C4-2B (cell line): Measurements from ENCODE around the gene FITM1.

Experiments used
- H3K27ac ChIP-seq: fragments of 450-650 bp; 2 replicates; pipeline ENCODE4 v1.5.1; 2017
- ZFX ChIP-seq: fragments of 450-650 bp; IDR thresholded peaks from 2 replicates; pipeline ENCODE4 v1.6.1; 2017
- TF ChIP-seq, protein P1 (sequence below): fragments of 450-650 bp; conservative IDR thresholded peaks from 2 replicates; pipeline ENCODE4 v1.5.1; 2017; ENCODE audit warnings: mild to moderate bottlenecking

FITM1 gene

DNA sequence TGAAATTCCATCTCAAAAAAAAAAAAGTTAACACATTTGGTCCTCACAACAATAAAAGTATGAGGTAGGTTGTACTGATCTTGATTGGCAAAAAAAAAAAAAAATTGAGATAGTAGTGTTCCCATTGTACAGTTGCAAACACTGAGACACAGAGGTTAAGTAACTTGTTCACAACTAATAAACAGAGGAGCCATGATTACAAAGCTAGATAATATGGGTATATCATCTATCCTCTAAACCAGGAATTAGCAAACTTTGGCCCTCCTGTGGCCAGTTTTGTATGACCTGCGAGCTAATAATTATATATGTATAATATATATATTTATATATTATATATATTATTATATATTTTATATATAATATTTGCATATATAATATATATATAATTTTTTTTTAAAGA, 3.3 kb downstream of the FITM1 start:
- TF ChIP-seq, protein P1, sequence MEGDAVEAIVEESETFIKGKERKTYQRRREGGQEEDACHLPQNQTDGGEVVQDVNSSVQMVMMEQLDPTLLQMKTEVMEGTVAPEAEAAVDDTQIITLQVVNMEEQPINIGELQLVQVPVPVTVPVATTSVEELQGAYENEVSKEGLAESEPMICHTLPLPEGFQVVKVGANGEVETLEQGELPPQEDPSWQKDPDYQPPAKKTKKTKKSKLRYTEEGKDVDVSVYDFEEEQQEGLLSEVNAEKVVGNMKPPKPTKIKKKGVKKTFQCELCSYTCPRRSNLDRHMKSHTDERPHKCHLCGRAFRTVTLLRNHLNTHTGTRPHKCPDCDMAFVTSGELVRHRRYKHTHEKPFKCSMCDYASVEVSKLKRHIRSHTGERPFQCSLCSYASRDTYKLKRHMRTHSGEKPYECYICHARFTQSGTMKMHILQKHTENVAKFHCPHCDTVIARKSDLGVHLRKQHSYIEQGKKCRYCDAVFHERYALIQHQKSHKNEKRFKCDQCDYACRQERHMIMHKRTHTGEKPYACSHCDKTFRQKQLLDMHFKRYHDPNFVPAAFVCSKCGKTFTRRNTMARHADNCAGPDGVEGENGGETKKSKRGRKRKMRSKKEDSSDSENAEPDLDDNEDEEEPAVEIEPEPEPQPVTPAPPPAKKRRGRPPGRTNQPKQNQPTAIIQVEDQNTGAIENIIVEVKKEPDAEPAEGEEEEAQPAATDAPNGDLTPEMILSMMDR, result no peak
- TF ChIP-seq ZFX, result no peak
- H3K27ac ChIP-seq, result no peak overlapping the region

DNA sequence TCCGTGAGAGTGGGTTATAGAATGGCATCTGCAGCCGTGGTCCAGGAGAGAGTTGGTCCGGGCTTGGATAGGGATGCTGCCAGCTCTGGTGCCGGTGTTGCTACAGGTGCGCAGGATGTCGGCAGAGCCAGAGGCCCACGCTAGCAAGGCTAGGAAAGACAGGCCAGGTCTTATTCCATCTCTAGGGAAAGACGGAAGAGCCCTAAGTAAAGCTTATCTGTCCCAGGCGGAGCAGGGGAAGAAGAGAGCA, 5.0 kb downstream of the FITM1 start:
- peak overlapping the region; percentile 81 for H3K27ac ChIP-seq
- no peak for TF ChIP-seq ZFX
- TF ChIP-seq, protein P1, result no peak

DNA sequence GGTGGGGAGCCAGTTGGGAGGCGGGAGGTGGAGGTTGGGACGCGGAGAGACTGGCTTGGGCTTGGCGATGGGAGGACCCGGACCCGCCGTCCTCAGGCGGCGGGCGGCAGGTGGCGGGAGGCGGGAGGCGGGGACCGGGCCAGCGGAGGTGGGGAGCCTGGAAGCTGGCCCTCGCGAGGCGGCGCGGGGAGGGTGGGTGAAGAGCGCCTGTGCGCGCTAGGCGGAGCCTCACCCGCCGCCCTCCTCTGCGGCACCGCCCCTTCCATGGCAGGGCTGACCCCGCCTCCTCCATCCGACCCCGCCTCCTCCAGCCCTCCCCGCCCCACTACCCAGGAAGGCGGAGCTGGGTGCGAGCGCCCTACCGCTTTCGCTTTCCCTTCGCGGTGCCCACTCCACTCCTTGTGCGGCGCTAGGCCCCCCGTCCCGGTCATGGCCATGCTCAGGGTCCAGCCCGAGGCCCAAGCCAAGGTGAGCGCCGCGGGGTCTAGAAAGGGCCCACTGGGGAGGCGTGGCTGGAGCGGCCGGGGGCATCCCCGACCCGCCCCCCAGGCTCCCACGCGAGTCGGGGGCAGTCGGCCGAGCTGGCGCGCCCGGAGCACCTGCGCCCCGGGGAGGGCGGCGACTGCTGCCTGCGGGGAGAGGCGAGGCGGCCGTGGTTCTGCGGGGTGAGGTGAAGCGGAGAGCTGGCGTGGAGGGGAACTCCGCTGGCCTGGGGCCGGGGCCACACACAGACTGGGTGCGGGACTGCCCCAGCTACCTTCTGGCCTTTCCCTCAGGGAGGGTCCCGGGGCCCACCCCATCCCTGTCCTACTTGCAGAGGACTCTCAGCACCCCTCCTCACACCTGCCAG, 5.6 kb downstream of the FITM1 start, which contains the start of gene PSME1:
Gene PSME1 (plus strand): TSS at position 361 of the 850 bp plus-strand sequence. CDS start 69 bp downstream, at position 430.
- peak within 1 kb of the TSS; percentile 81 for H3K27ac ChIP-seq
- TF ChIP-seq, protein P1, result no peak
- no peak for TF ChIP-seq ZFX

DNA sequence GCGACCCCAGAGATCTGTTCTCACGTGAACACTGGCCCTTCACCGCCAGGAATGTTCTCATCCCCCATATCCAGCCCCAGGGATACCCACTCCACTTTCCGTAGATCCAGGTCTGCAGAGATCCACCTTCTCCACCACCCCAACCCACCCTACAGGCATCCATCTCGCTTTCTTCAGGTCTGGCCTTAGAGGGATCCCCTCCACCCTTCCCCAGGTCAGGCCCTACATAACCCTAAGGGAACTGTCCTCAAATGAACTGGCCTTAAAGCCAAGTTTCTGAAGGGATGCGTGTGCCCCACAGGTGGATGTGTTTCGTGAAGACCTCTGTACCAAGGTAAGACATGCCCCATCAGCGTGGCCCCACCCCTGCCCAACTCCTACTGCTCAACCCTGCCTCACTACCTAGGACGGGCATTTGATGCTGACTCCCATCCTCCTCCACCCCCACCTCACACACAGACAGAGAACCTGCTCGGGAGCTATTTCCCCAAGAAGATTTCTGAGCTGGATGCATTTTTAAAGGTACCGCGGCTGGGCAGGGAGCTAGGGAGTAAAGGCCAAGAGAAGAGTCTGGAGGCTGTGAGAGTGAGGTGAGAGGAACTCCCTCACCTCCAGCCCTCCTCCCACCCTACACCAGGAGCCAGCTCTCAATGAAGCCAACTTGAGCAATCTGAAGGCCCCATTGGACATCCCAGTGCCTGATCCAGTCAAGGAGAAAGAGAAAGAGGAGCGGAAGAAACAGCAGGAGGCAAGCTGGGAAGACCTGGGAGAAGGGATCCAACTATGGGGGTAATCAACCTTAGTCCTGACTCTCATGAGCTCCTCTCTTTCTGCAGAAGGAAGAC, 6.4 kb downstream of the FITM1 start:
- H3K27ac ChIP-seq, result peak overlapping the region; percentile 81
- TF ChIP-seq ZFX, result no peak
- TF ChIP-seq, protein P1, result no peak

DNA sequence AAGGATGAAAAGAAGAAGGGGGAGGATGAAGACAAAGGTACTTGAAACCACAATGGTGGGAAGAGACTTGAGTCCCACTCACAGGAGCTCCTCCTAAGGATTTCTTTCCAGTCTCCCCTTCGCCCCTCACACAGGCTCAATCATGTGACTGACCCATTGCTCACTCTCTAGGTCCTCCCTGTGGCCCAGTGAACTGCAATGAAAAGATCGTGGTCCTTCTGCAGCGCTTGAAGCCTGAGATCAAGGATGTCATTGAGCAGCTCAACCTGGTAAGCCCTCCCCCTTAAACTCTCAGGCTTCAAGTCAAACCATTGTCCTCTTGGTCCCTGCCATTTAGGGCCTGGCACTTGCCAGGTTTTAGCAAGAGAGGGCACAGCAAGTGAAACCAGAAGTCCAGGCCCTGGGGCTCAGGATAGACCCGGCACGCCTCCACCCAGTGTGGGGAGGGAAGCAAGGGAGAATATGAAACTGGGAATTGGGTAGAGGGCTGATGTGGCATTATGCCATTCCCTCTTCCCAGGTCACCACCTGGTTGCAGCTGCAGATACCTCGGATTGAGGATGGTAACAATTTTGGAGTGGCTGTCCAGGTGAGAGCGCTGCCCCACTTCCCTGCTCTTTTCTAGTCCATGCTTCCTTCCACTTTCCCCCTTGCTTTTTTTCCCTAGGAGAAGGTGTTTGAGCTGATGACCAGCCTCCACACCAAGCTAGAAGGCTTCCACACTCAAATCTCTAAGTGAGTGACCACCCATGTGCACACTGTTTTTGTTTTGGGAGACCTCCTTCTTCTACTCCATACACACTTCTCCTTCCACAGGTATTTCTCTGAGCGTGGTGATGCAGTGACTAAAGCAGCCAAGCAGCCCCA, 7.3 kb downstream of the FITM1 start:
- TF ChIP-seq ZFX, result no peak
- TF ChIP-seq, protein P1, result no peak
- H3K27ac ChIP-seq, result no peak overlapping the region

DNA sequence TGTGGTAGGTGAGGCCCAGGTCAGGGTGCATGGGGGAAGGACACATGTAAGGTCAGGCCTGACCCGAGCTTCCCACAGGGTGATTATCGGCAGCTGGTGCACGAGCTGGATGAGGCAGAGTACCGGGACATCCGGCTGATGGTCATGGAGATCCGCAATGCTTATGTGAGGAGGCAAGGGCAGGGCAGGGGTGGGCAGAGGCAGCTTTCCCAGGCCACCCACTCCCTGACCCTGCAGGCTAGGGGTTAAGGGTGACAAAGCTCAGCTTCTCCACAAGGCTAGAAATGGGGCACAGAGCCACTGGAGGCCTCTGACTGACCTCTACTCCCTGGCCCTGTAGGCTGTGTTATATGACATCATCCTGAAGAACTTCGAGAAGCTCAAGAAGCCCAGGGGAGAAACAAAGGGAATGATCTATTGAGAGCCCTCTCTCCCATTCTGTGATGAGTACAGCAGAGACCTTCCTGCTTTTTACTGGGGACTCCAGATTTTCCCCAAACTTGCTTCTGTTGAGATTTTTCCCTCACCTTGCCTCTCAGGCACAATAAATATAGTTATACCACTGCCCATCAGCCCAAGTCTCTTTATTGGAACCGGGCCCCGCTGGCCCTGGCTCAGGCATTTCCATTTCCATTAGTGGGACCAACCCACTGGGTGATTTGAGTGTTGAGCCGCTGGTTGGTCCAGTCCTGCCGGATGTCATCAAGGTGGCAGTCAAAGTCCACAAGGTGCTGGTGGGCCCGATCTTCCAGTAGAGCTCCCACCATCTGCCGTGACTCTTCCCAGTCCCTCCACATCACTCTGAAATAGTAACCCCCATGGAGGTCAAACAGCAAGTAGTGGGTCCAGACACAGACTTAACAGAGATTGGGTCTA, 8.2 kb downstream of the FITM1 start:
- no peak overlapping the region for H3K27ac ChIP-seq
- TF ChIP-seq ZFX, result no peak
- TF ChIP-seq, protein P1, result no peak
